SK-N-SH (cell line): ENCODE results near the gene S100A13. TPM values are rescaled to one million over a fixed set of nuclear protein-coding genes. Genes with fewer than 3 reads are reported as not detected.

Source experiments
- CTCF ChIA-PET: fragments of 300-600, 350-600 bp; formaldehyde crosslinking; extraction: SDS; loops from one replicate; lab custom pipeline; 2021; lab: Yijun Ruan, JAX
- POLR2A ChIA-PET: fragments of 350-600 bp; sonication (Branson Sonifier 250); formaldehyde crosslinking; extraction: SDS; loops from one replicate; lab custom pipeline; 2020; ENCODE audit warnings: antibody characterized with exemption, inconsistent platforms; lab: Yijun Ruan, JAX
- DNase-seq: peaks from one replicate; pipeline ENCODE4 v3.0.0; 2012
- H2AFZ ChIP-seq: fragments of 200-600 bp; sonication (generic); 2 replicates; pipeline ENCODE4 v1.8.1; 2016; ENCODE audit warnings: antibody characterized with exemption, mild to moderate bottlenecking, low read depth
- H3F3A ChIP-seq: fragments of 200-600 bp; sonication (generic); replicated peaks from 2 replicates; pipeline ENCODE3; 2016; ENCODE audit warnings: antibody characterized with exemption, mild to moderate bottlenecking; ENCODE audit not compliant: insufficient read depth
- H3K27ac ChIP-seq, 2 experiments: fragments of 200-500 bp in 1 of 2; fragments of 200-600 bp in 1 of 2; sonication (Bioruptor generic) in 1 of 2; sonication (generic), shearing (Covaris generic) in 1 of 2; 2 replicates each; pipeline versions ENCODE4 v1.5.1 to v1.6.1; 2014 to 2016; ENCODE audit warnings: low read depth in 2 of 2, inconsistent platforms in 1 of 2, low read length in 1 of 2, mild to moderate bottlenecking in 1 of 2, mixed read lengths in 1 of 2
- H3K27me3 ChIP-seq: fragments of 200-600 bp; sonication (generic), shearing (Covaris generic); 2 replicates; pipeline ENCODE4 v1.6.1; 2016; ENCODE audit warnings: mixed run types; ENCODE audit not compliant: insufficient read depth
- H3K36me3 ChIP-seq, 2 experiments: fragments of 200-500 bp in 1 of 2; fragments of 200-600 bp in 1 of 2; sonication (Bioruptor generic) in 1 of 2; sonication (generic) in 1 of 2; replicated peaks in 1 of 2; 2 replicates each; pipeline versions ENCODE3 to v1.5.1; 2014 to 2016; ENCODE audit warnings: low read length in 1 of 2, mild to moderate bottlenecking in 1 of 2; ENCODE audit not compliant: insufficient read depth in 2 of 2, control insufficient read depth in 1 of 2
- H3K4me1 ChIP-seq, 2 experiments: fragments of 200-500 bp in 1 of 2; fragments of 200-600 bp in 1 of 2; sonication (Bioruptor generic) in 1 of 2; sonication (generic), shearing (Covaris generic) in 1 of 2; 2 replicates each; pipeline versions ENCODE4 v1.5.1 to v1.6.1; 2014 to 2016; ENCODE audit warnings: low read depth in 1 of 2, low read length in 1 of 2, mixed run types in 1 of 2; ENCODE audit not compliant: insufficient read depth in 2 of 2, control insufficient read depth in 1 of 2
- H3K4me2 ChIP-seq: fragments of 200-600 bp; sonication (generic), shearing (Covaris generic); 2 replicates; pipeline ENCODE4 v1.6.1; 2017; ENCODE audit warnings: mixed run types
- H3K4me3 ChIP-seq, 2 experiments: fragments of 200-500 bp in 1 of 2; fragments of 200-600 bp in 1 of 2; sonication (Bioruptor generic) in 1 of 2; sonication (generic), shearing (Covaris generic) in 1 of 2; 2 replicates each; pipeline versions ENCODE4 v1.5.1 to v1.8.1; 2014 to 2016; ENCODE audit warnings: low read depth in 2 of 2, inconsistent platforms in 1 of 2, low read length in 1 of 2, mild to moderate bottlenecking in 1 of 2, mixed read lengths in 1 of 2, moderate library complexity in 1 of 2
- H3K79me2 ChIP-seq: fragments of 200-600 bp; sonication (generic); 2 replicates; pipeline ENCODE4 v1.8.1; 2017; ENCODE audit warnings: mild to moderate bottlenecking; ENCODE audit not compliant: insufficient read depth
- H3K9ac ChIP-seq: fragments of 200-600 bp; sonication (generic); 2 replicates; pipeline ENCODE4 v1.6.1; 2017; ENCODE audit warnings: mixed run types
- H3K9me2 ChIP-seq: fragments of 200-600 bp; sonication (generic); 2 replicates; pipeline ENCODE4 v1.6.1; 2017; ENCODE audit warnings: mixed run types
- H3K9me3 ChIP-seq: fragments of 200-600 bp; sonication (generic); 2 replicates; pipeline ENCODE4 v1.6.1; 2017; ENCODE audit warnings: mixed run types, mild to moderate bottlenecking, moderate library complexity
- H4K20me1 ChIP-seq: fragments of 200-600 bp; sonication (generic); 2 replicates; pipeline ENCODE4 v1.6.1; 2017; ENCODE audit warnings: mild to moderate bottlenecking, mixed run types; ENCODE audit not compliant: insufficient read depth
- CHD2 ChIP-seq: fragments of 150-350 bp; IDR thresholded peaks from 2 replicates; pipeline ENCODE4 v1.6.1; 2018; ENCODE audit warnings: low read length; ENCODE audit not compliant: partially characterized antibody
- ELF1 ChIP-seq: IDR thresholded peaks from 2 replicates; pipeline ENCODE4 v1.4.0; 2012
- EP300 ChIP-seq, 2 experiments: IDR thresholded peaks; 2 replicates each; pipeline versions ENCODE4 v1.4.0 to v1.6.1; 2012; ENCODE audit warnings: borderline replicate concordance in 1 of 2, low read depth in 1 of 2, low read length in 1 of 2
- EZH2phosphoT487 ChIP-seq: fragments of 200-600 bp; sonication (generic); IDR thresholded peaks from 2 replicates; pipeline ENCODE4 v1.6.1; 2017; ENCODE audit warnings: low read depth, mixed run types, mild to moderate bottlenecking, antibody characterized with exemption, moderate library complexity, borderline replicate concordance
- FOXJ3 ChIP-seq: sonication (generic); formaldehyde crosslinking; IDR thresholded peaks from 2 replicates; pipeline ENCODE4 v1.5.1; 2020; ENCODE audit warnings: mild to moderate bottlenecking, missing genetic modification reagents
- GABPA ChIP-seq: IDR thresholded peaks from 2 replicates; pipeline ENCODE4 v1.4.0; 2012; ENCODE audit warnings: low read depth, mild to moderate bottlenecking
- GATA2 ChIP-seq: sonication (generic); formaldehyde crosslinking; IDR thresholded peaks from 2 replicates; pipeline ENCODE4 v1.5.0; 2020; ENCODE audit warnings: mild to moderate bottlenecking, missing genetic modification reagents
- IRF3 ChIP-seq: fragments of 150-350 bp; IDR thresholded peaks from 2 replicates; pipeline ENCODE4 v1.6.1; 2016; ENCODE audit warnings: mild to moderate bottlenecking, low read depth, low read length
- JUND ChIP-seq: IDR thresholded peaks from 2 replicates; pipeline ENCODE4 v1.4.0; 2012
- MAX ChIP-seq: IDR thresholded peaks from 2 replicates; pipeline ENCODE4 v1.4.0; 2012; ENCODE audit warnings: low read depth
- MEF2A ChIP-seq: IDR thresholded peaks from 2 replicates; pipeline ENCODE4 v1.4.0; 2012; ENCODE audit warnings: low read depth, borderline replicate concordance
- MXI1 ChIP-seq: IDR thresholded peaks from 2 replicates; pipeline ENCODE4 v1.6.1; 2012; ENCODE audit warnings: mild to moderate bottlenecking, low read depth, low read length, improper control_type of control experiment
- NFIC ChIP-seq: IDR thresholded peaks from 2 replicates; pipeline ENCODE4 v1.4.0; 2012; ENCODE audit warnings: borderline replicate concordance
- NRF1 ChIP-seq: IDR thresholded peaks from 2 replicates; pipeline ENCODE4 v1.6.1; 2012; ENCODE audit warnings: low read depth, mild to moderate bottlenecking, low read length
- POLR2AphosphoS5 ChIP-seq: IDR thresholded peaks from 2 replicates; pipeline ENCODE4 v1.6.1; 2012; ENCODE audit warnings: low read depth, low read length
- RAD21 ChIP-seq: IDR thresholded peaks from 2 replicates; pipeline ENCODE4 v1.6.1; 2012; ENCODE audit warnings: mild to moderate bottlenecking, low read length
- RCOR1 ChIP-seq: fragments of 150-350 bp; IDR thresholded peaks from 2 replicates; pipeline ENCODE4 v1.6.1; 2017; ENCODE audit warnings: antibody characterized with exemption, low read length
- RFX5 ChIP-seq: IDR thresholded peaks from 2 replicates; pipeline ENCODE4 v1.6.1; 2012; ENCODE audit warnings: mild to moderate bottlenecking, improper control_type of control experiment, low read length
- RXRA ChIP-seq: IDR thresholded peaks from 2 replicates; pipeline ENCODE4 v1.4.0; 2012; ENCODE audit warnings: low read depth, mild to moderate bottlenecking, borderline replicate concordance
- SMC3 ChIP-seq: IDR thresholded peaks from 2 replicates; pipeline ENCODE4 v1.6.1; 2012; ENCODE audit warnings: low read depth, low read length, improper control_type of control experiment
- USF1 ChIP-seq: IDR thresholded peaks from 2 replicates; pipeline ENCODE4 v1.4.0; 2012; ENCODE audit warnings: low read depth, borderline replicate concordance
- YY1 ChIP-seq: IDR thresholded peaks from 2 replicates; pipeline ENCODE4 v1.4.0; 2012; ENCODE audit warnings: low read depth, mild to moderate bottlenecking
- whole genome bisulfite sequencing: methylation state at CpG from one replicate; pipeline ENCODE4 v1.1.6; 2017; ENCODE audit warnings: low lambda C conversion rate; 5-methylcytosine and 5-hydroxymethylcytosine counted together
- polyA plus RNA-seq, 3 experiments: library from polyadenylated mRNA; depleted of rRNA; stranded (reverse); fragments of >200 nt; gene quantifications; 2 replicates each; pipeline ENCODE4 v1.2.3, GENCODE V29; 2012
- TF ChIP-seq, protein P1 (sequence below): fragments of 150-350 bp; IDR thresholded peaks from 2 replicates; pipeline ENCODE4 v1.6.1; 2017; ENCODE audit warnings: antibody characterized with exemption, low read length, low read depth, borderline replicate concordance

The S100A13 gene
- polyA plus RNA-seq, 1 of the 3 experiments (the other 2 are of a cell fraction) = 12.3 TPM

- POLR2A ChIA-PET = interaction anchor here (2.1 kb wide), 1 partner anchor 62 kb away, joined by 12 read pairs; the partner anchor contains the start of gene CHTOP
These were observed 55.6 kb downstream of the S100A13 start for GRCh38 chr1:153571706-153572105.

GRCh38 chr1:153570874-153571273, 56.4 kb downstream of the S100A13 start:
- no peak overlapping the region for H3K27ac ChIP-seq
- WGBS = over 99% methylated on average over 5 of the region's 5 CpGs
- POLR2A ChIA-PET = interaction anchor here (2.1 kb wide), 1 partner anchor 63 kb away, joined by 12 read pairs; the partner anchor contains the start of gene CHTOP
- TF ChIP-seq JUND (no peak), RFX5 (no peak), ELF1 (no peak), GATA2 (no peak), POLR2AphosphoS5 (no peak), FOXJ3 (CRISPR knock-in tag) (no peak), RCOR1 (no peak), MAX (no peak), YY1 (no peak), GABPA (no peak), RAD21 (no peak), EZH2phosphoT487 (no peak), NRF1 (no peak), MEF2A (no peak), SMC3 (no peak), RXRA (no peak), USF1 (no peak), EP300 (IDR thresholded peaks at IDR 0.05; ENCODE audit: borderline replicate concordance in 1 of 2, low read depth in 1 of 2, low read length in 1 of 2) (no peak), NFIC (no peak)

More at GRCh38 chr1:153571706-153572105, 55.6 kb downstream of the S100A13 start:
- no peak overlapping the region for H3K4me3 ChIP-seq
- no peak for TF ChIP-seq MXI1
- TF ChIP-seq IRF3 = no peak
- TF ChIP-seq FOXJ3 (CRISPR knock-in tag) = no peak
- no peak for TF ChIP-seq CHD2
- no peak for TF ChIP-seq RCOR1
- no peak for TF ChIP-seq USF1
- TF ChIP-seq, protein P1, sequence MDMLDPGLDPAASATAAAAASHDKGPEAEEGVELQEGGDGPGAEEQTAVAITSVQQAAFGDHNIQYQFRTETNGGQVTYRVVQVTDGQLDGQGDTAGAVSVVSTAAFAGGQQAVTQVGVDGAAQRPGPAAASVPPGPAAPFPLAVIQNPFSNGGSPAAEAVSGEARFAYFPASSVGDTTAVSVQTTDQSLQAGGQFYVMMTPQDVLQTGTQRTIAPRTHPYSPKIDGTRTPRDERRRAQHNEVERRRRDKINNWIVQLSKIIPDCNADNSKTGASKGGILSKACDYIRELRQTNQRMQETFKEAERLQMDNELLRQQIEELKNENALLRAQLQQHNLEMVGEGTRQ = no peak
- 86% methylated on average over 7 of the region's 7 CpGs for WGBS
- H3K9ac ChIP-seq = no peak overlapping the region; the same call in 1 of the 2 replicates
- peaks cover 18 to 22% of the 10 kb centered on the region in 2 experiments for H3K4me1 ChIP-seq
- no peaks in the 10 kb centered on the region for H4K20me1 ChIP-seq
- H3K79me2 ChIP-seq = no peaks in the 10 kb centered on the region
- H2AFZ ChIP-seq = no peak overlapping the region
- H3K9me3 ChIP-seq = no peaks in the 10 kb centered on the region
- no peaks in the 10 kb centered on the region for H3K9me2 ChIP-seq
- peak overlapping the region in 1 of 2 experiments; percentile 77; a peak in 1 of 4 replicates for H3K27ac ChIP-seq
- H3K27me3 ChIP-seq = no peaks in the 10 kb centered on the region
- CTCF ChIA-PET = interaction anchor here (0.8 to 7.4 kb wide), 26 partner anchors 8 to 219 kb away, joined by 4 to 283 read pairs (median 8); partner anchors contain the start of genes CHTOP, S100A14, S100A16 and S100A6
- no peak overlapping the region for H3K4me2 ChIP-seq
- peaks cover 26% of the 10 kb centered on the region for H3F3A ChIP-seq
- no peaks in the 10 kb centered on the region for H3K36me3 ChIP-seq
- DNase-seq = no peak

More at GRCh38 chr1:153570874-153571273, 56.4 kb downstream of the S100A13 start:
- Histone ChIP-seq H3K4me3 (no peak overlapping the region), H3K36me3 (no peaks in the 10 kb centered on the region), H3K4me1 (peaks cover 27 to 29% of the 10 kb centered on the region in 2 experiments), H3K9me2 (no peaks in the 10 kb centered on the region), H3K9ac (no peak overlapping the region), H3F3A (peaks cover 26% of the 10 kb centered on the region), H3K79me2 (no peaks in the 10 kb centered on the region), H3K27me3 (no peaks in the 10 kb centered on the region), H3K9me3 (no peaks in the 10 kb centered on the region), H2AFZ (no peak overlapping the region), H3K4me2 (no peak overlapping the region), H4K20me1 (no peaks in the 10 kb centered on the region)
- DNase-seq = no peak
- CTCF ChIA-PET = interaction anchor here (0.9 to 7.4 kb wide), 9 partner anchors 13 to 107 kb away, joined by 3 to 283 read pairs (median 26); partner anchors contain the start of genes S100A14, S100A3 and S100A4
